H1 (cell line): Measurements from ENCODE around the gene TAF15. TPM values are rescaled to one million over a fixed set of nuclear protein-coding genes. Genes with fewer than 3 reads are reported as not detected.
A peak's percentile ranks its signal among the peaks of the same experiment; 100 is the strongest.

Experiments used
- CTCF ChIA-PET: fragments of 300-600 bp; sonication (Branson Sonifier 250); formaldehyde crosslinking; loops from one replicate; lab custom pipeline; 2021; ENCODE audit not compliant: partially characterized antibody; lab: Charles Lee
- POLR2A ChIA-PET: fragments of 300-600 bp; sonication (Branson Sonifier 250); formaldehyde crosslinking; loops from one replicate; lab custom pipeline; 2021; ENCODE audit warnings: inconsistent platforms; ENCODE audit not compliant: partially characterized antibody; lab: Charles Lee
- DNase-seq, 2 experiments: peaks; one replicate each; pipeline versions ENCODE4 v3.0.0 to v3.0.0-alpha.2; 2010 to 2022; ENCODE audit warnings: low spot score in 2 of 2, low read depth in 1 of 2, mixed read lengths in 1 of 2
- FAIRE-seq: peaks from 2 replicates; lab custom pipeline; 2011; peaks lifted over from hg19 to GRCh38; lab: Jason Lieb, UNC
- H2AFZ ChIP-seq: 2 replicates; pipeline ENCODE4 v1.8.1; 2012; ENCODE audit warnings: low read length, inconsistent platforms
- H2AK5ac ChIP-seq: 2 replicates; pipeline ENCODE4 v1.6.1; 2013; ENCODE audit warnings: low read depth, low read length
- H2BK120ac ChIP-seq: replicated peaks from 2 replicates; pipeline ENCODE3; 2013; ENCODE audit warnings: low read depth, low read length, inconsistent platforms
- H2BK12ac ChIP-seq: 2 replicates; pipeline ENCODE4 v1.6.1; 2013; ENCODE audit warnings: low read depth, low read length
- H2BK15ac ChIP-seq: 2 replicates; pipeline ENCODE4 v1.6.1; 2013; ENCODE audit warnings: low read length
- H2BK20ac ChIP-seq: 2 replicates; pipeline ENCODE4 v1.6.1; 2013; ENCODE audit warnings: low read length
- H2BK5ac ChIP-seq: 2 replicates; pipeline ENCODE4 v1.6.1; 2013; ENCODE audit warnings: low read depth, low read length
- H3K14ac ChIP-seq: 2 replicates; pipeline ENCODE4 v1.6.1; 2013; ENCODE audit warnings: inconsistent platforms; ENCODE audit not compliant: insufficient read length
- H3K18ac ChIP-seq: 2 replicates; pipeline ENCODE4 v1.6.1; 2013; ENCODE audit warnings: low read length; ENCODE audit errors: extremely low read depth
- H3K23ac ChIP-seq: 2 replicates; pipeline ENCODE4 v1.6.1; 2013; ENCODE audit warnings: inconsistent platforms; ENCODE audit not compliant: insufficient read length
- H3K23me2 ChIP-seq: 2 replicates; pipeline ENCODE4 v1.6.1; 2013; ENCODE audit warnings: low read depth, low read length
- H3K27ac ChIP-seq: 2 replicates; pipeline ENCODE4 v1.6.1; 2011; ENCODE audit warnings: low read depth, low read length, inconsistent platforms
- H3K27me3 ChIP-seq, 4 experiments: replicated peaks in 1 of 4; 1 replicate in 1 of 4; 2 replicates in 3 of 4; pipeline versions ENCODE4 v1.6.1 to v1.8.1; 2011 to 2013; ENCODE audit warnings: low read length in 3 of 4, mild to moderate bottlenecking in 3 of 4, inconsistent platforms in 2 of 4, mixed read lengths in 2 of 4, moderate library complexity in 1 of 4; ENCODE audit not compliant: control insufficient read depth in 3 of 4, insufficient read depth in 3 of 4; ENCODE audit errors: extremely low read depth in 1 of 4
- H3K36me3 ChIP-seq, 4 experiments: 2 replicates each; pipeline versions ENCODE4 v1.6.1 to v1.8.1; 2011 to 2013; ENCODE audit warnings: mild to moderate bottlenecking in 4 of 4, low read length in 3 of 4, moderate library complexity in 2 of 4, control low read depth in 1 of 4, inconsistent platforms in 1 of 4; ENCODE audit not compliant: insufficient read depth in 4 of 4, control insufficient read depth in 2 of 4
- H3K4ac ChIP-seq: replicated peaks from 2 replicates; pipeline ENCODE3; 2013; ENCODE audit warnings: low read length, low read depth, mixed read lengths, inconsistent platforms; ENCODE audit not compliant: insufficient read length
- H3K4me1 ChIP-seq, 4 experiments: replicated peaks in 1 of 4; 1 replicate in 1 of 4; 2 replicates in 3 of 4; pipeline versions ENCODE4 v1.6.1 to v1.8.1; 2011 to 2013; ENCODE audit warnings: low read length in 3 of 4, inconsistent platforms in 2 of 4, mixed read lengths in 1 of 4; ENCODE audit not compliant: insufficient read depth in 4 of 4, control insufficient read depth in 3 of 4
- H3K4me2 ChIP-seq, 2 experiments: 2 replicates each; pipeline versions ENCODE4 v1.6.1 to v1.8.1; 2011 to 2013; ENCODE audit warnings: low read depth in 2 of 2, low read length in 2 of 2, control low read depth in 1 of 2, inconsistent platforms in 1 of 2, mild to moderate bottlenecking in 1 of 2; ENCODE audit not compliant: insufficient read depth in 1 of 2
- H3K4me3 ChIP-seq, 4 experiments: fragments of 200-600, 300-600 bp in 1 of 4; sonication (generic), shearing (Covaris generic), sonication (Bioruptor Twin) in 1 of 4; 2 replicates each; pipeline versions ENCODE4 v1.5.1 to v1.8.1; 2011 to 2016; ENCODE audit warnings: low read length in 4 of 4, low read depth in 3 of 4, control low read depth in 2 of 4, inconsistent platforms in 2 of 4, mild to moderate bottlenecking in 2 of 4, mixed read lengths in 1 of 4, moderate library complexity in 1 of 4; ENCODE audit not compliant: insufficient read depth in 2 of 4; ENCODE audit errors: extremely low read depth in 1 of 4
- H3K56ac ChIP-seq: replicated peaks from 2 replicates; pipeline ENCODE3; 2013; ENCODE audit warnings: low read depth, mild to moderate bottlenecking, mixed read lengths, low read length, inconsistent platforms; ENCODE audit not compliant: insufficient read length
- H3K79me1 ChIP-seq: 2 replicates; pipeline ENCODE4 v1.6.1; 2013; ENCODE audit warnings: low read depth, low read length, control low read depth
- H3K79me2 ChIP-seq, 2 experiments: 2 replicates each; pipeline versions ENCODE4 v1.6.1 to v1.8.1; 2012 to 2013; ENCODE audit warnings: low read length in 2 of 2, mild to moderate bottlenecking in 2 of 2, inconsistent platforms in 1 of 2; ENCODE audit not compliant: insufficient read depth in 2 of 2, control insufficient read depth in 1 of 2
- H3K9ac ChIP-seq, 4 experiments: replicated peaks in 1 of 4; 1 replicate in 1 of 4; 2 replicates in 3 of 4; pipeline versions ENCODE4 v1.6.1 to v1.8.1; 2011 to 2013; ENCODE audit warnings: low read depth in 3 of 4, low read length in 3 of 4, control low read depth in 2 of 4, mild to moderate bottlenecking in 2 of 4, moderate library complexity in 2 of 4, inconsistent platforms in 1 of 4; ENCODE audit errors: extremely low read depth in 1 of 4
- H3K9me3 ChIP-seq, 2 experiments: 2 replicates each; pipeline versions ENCODE4 v1.6.1 to v1.8.1; 2012 to 2013; ENCODE audit warnings: mild to moderate bottlenecking in 2 of 2, moderate library complexity in 2 of 2, control low read depth in 1 of 2, inconsistent platforms in 1 of 2, low read depth in 1 of 2, low read length in 1 of 2, mixed read lengths in 1 of 2; ENCODE audit not compliant: insufficient read depth in 2 of 2
- H4K20me1 ChIP-seq, 2 experiments: replicated peaks in 1 of 2; 2 replicates each; pipeline versions ENCODE3 to v1.8.1; 2011 to 2013; ENCODE audit warnings: inconsistent platforms in 2 of 2, low read length in 2 of 2, mild to moderate bottlenecking in 1 of 2; ENCODE audit not compliant: insufficient read depth in 2 of 2, control insufficient read depth in 1 of 2
- H4K5ac ChIP-seq: 2 replicates; pipeline ENCODE4 v1.6.1; 2013; ENCODE audit warnings: low read length, low read depth, mixed read lengths, inconsistent platforms; ENCODE audit not compliant: insufficient read length
- H4K8ac ChIP-seq: 2 replicates; pipeline ENCODE4 v1.8.0; 2013; ENCODE audit warnings: mild to moderate bottlenecking, moderate library complexity, low read length, inconsistent platforms; ENCODE audit not compliant: insufficient read depth; ENCODE audit errors: extremely low read depth
- H4K91ac ChIP-seq: replicated peaks from 2 replicates; pipeline ENCODE3; 2013; ENCODE audit warnings: low read length, mixed read lengths, inconsistent platforms; ENCODE audit not compliant: insufficient read length
- JUN ChIP-seq: IDR thresholded peaks from 2 replicates; pipeline ENCODE4 v1.6.1; 2011; ENCODE audit warnings: low read depth, mild to moderate bottlenecking, improper control_type of control experiment, low read length
- RFX5 ChIP-seq: IDR thresholded peaks from 2 replicates; pipeline ENCODE4 v1.6.1; 2011; ENCODE audit warnings: low read depth, low read length, improper control_type of control experiment, borderline replicate concordance
- SP1 ChIP-seq: IDR thresholded peaks from 2 replicates; pipeline ENCODE4 v1.6.1; 2011; ENCODE audit warnings: low read depth, low read length
- SRF ChIP-seq: IDR thresholded peaks from 2 replicates; pipeline ENCODE4 v1.6.1; 2011; ENCODE audit warnings: mild to moderate bottlenecking, low read depth, low read length, moderate library complexity
- TCF12 ChIP-seq: IDR thresholded peaks from 2 replicates; pipeline ENCODE4 v1.6.1; 2011; ENCODE audit warnings: low read depth, mild to moderate bottlenecking, low read length
- WGBS, 2 experiments: shearing (Covaris generic) in 1 of 2; methylation state at CpG; one replicate each; pipeline versions ENCODE4 v1.1.6 to v1.1.7; 2013 to 2015; ENCODE audit warnings: low lambda C conversion rate in 2 of 2, mixed read lengths in 2 of 2, inconsistent platforms in 1 of 2, low coverage in 1 of 2, missing lambda C conversion rate in 1 of 2; ENCODE audit not compliant: insufficient replicate concordance in 2 of 2, insufficient coverage in 1 of 2, insufficient read length in 1 of 2; ENCODE audit errors: extremely low coverage in 1 of 2, missing lambda C conversion rate in 1 of 2; 5-methylcytosine and 5-hydroxymethylcytosine counted together
- polyA plus RNA-seq, 7 experiments: library from polyadenylated mRNA; depleted of rRNA in 3 of 7; stranded (reverse) in 5 of 7; unstranded in 2 of 7; fragments of >200 nt in 5 of 7; fragments of 200-250 nt in 2 of 7; gene quantifications; 1 replicate in 5 of 7; 2 replicates in 1 of 7; 4 replicates in 1 of 7; pipeline versions ENCODE4 v1.2.1 to v1.2.3, GENCODE V29; 2011 to 2013; ENCODE audit warnings: missing spikeins in 2 of 7, mixed read lengths in 2 of 7
- total RNA-seq: library from RNA; stranded (reverse); fragmentation: NEBNext Ultra II Directional; extraction: Animal tissue kit (Norgen Biotek cat#: 25700); gene quantifications from 2 replicates; pipeline ENCODE4 v1.2.1, GENCODE V29; 2021

Gene TAF15
- total and polyA plus RNA-seq, 2 of the 8 experiments (the other 6 are each of a cell fraction or from before 2014, with no cell fraction given): 80.1 to 338 TPM

- peak overlapping the region; percentile 95 for H2BK15ac ChIP-seq
- H4K5ac ChIP-seq: no peak overlapping the region
- no peak overlapping the region for H2AK5ac ChIP-seq
- peak overlapping the region; percentile 11 for H4K91ac ChIP-seq
- no peak overlapping the region for H3K4me3 ChIP-seq
- H3K23me2 ChIP-seq: no peaks in the 10 kb centered on the region
- H4K8ac ChIP-seq: no peak overlapping the region
- H4K20me1 ChIP-seq: no peaks in the 10 kb centered on the region
- TF ChIP-seq SP1 (no peak), RFX5 (no peak), JUN (no peak), SRF (no peak), TCF12 (no peak)
- H3K18ac ChIP-seq: peak overlapping the region; percentile 48; the same call in 1 of the 2 replicates
- H3K9ac ChIP-seq: no peak overlapping the region
- WGBS, 2 experiments: 85% methylated on average over 5 of the region's 5 CpGs; no CpG with 5 or more reads in 1 of the 2 experiments
- ChIA-PET CTCF (interaction anchor here (0.7 to 17.5 kb wide), 8 partner anchors 7 to 161 kb away, joined by 3 to 247 read pairs (median 4); partner anchors contain the start of gene TAF15), POLR2A (interaction anchor here (0.8 to 2.9 kb wide), 4 partner anchors 10 to 36 kb away, joined by 3 to 13 read pairs (median 4); partner anchors contain the start of gene TAF15)
- no peak overlapping the region for H3K23ac ChIP-seq
- no peaks in the 10 kb centered on the region; a peak in 1 of 4 replicates for H3K9me3 ChIP-seq
- H2BK12ac ChIP-seq: peak overlapping the region; percentile 39; the same call in 1 of the 2 replicates
- peaks cover 5 to 21% (median 6%) of the 10 kb centered on the region in 4 experiments for H3K4me1 ChIP-seq
- H3K14ac ChIP-seq: no peak overlapping the region
- no peak overlapping the region for H2BK120ac ChIP-seq
- no peak overlapping the region for H3K56ac ChIP-seq
- no peak overlapping the region for H2BK20ac ChIP-seq
- H3K4ac ChIP-seq: no peak overlapping the region
- no peak overlapping the region for H3K4me2 ChIP-seq
- no peaks in the 10 kb centered on the region for H3K27me3 ChIP-seq
- H2BK5ac ChIP-seq: no peak overlapping the region
- no peaks in the 10 kb centered on the region for H3K79me2 ChIP-seq
- DNase-seq: no peak
- no peak for FAIRE-seq
- no peaks in the 10 kb centered on the region for H3K79me1 ChIP-seq
- no peak overlapping the region for H3K27ac ChIP-seq
- H3K36me3 ChIP-seq: no peaks in the 10 kb centered on the region
- peak overlapping the region; percentile 88 for H2AFZ ChIP-seq
Observed at GRCh38 chr17:35774499-35774898, 34.8 kb upstream of the TAF15 start.
